ENCODE data around the gene RASGRP3. TPM values are rescaled to one million over a fixed set of nuclear protein-coding genes. Genes with fewer than 3 reads are reported as not detected.

The RASGRP3 gene
- total and polyA plus RNA-seq, 9 of the 15 experiments (the other 6 are each of a cell fraction or from before 2014, with no cell fraction given) = 0.18 to 1.7 (median 1.2) TPM

- TF ChIP-seq MTA1 (IDR thresholded peaks at IDR 0.05; ENCODE audit: borderline replicate concordance) (0 out of 2 replicates have a peak, but pooled peaks have one; percentile 47), ZZZ3 (IDR thresholded peaks at IDR 0.05) (no peak), CXXC5 (CRISPR knock-in tag; IDR thresholded peaks at IDR 0.05) (peak; percentile 42), CREB1 (IDR thresholded peaks at IDR 0.05) (peak; percentile 81), CREB1 (CRISPR knock-in tag; IDR thresholded peaks at IDR 0.05) (peak; percentile 64), NR2C1 (IDR thresholded peaks at IDR 0.05) (no peak), NR2C1 (tag; IDR thresholded peaks at IDR 0.05) (no peak), ZNF175 (CRISPR knock-in tag; IDR thresholded peaks at IDR 0.05; ENCODE audit: low read depth) (no peak; the same call in 1 of the 2 replicates), TAF15 (IDR thresholded peaks at IDR 0.05; ENCODE audit: low read depth, low read length) (no peak), POLR2H (tag; IDR thresholded peaks at IDR 0.05; ENCODE audit: low read depth) (peak; percentile 89), SMAD4 (CRISPR knock-in tag; conservative IDR thresholded peaks at IDR 0.05) (peak; percentile 37; the same call in 1 of the 2 replicates), EP300 (IDR thresholded peaks at IDR 0.05; ENCODE audit: low read length) (peak; percentile 86), JUN (IDR thresholded peaks at IDR 0.05; ENCODE audit: borderline replicate concordance, low read depth, low read length) (peak; percentile 67), JUN (CRISPR knock-in tag; IDR thresholded peaks at IDR 0.05; ENCODE audit: borderline replicate concordance) (no peak; the same call in 1 of the 2 replicates), SP1 (CRISPR knock-in tag; IDR thresholded peaks at IDR 0.05) (no peak), NR2C2 (CRISPR knock-in tag; IDR thresholded peaks at IDR 0.05) (no peak), NR2C2 (tag; IDR thresholded peaks at IDR 0.05) (peak; percentile 68; the same call in 1 of the 2 replicates), ZNF431 (CRISPR knock-in tag; IDR thresholded peaks at IDR 0.05) (no peak), MTA3 (IDR thresholded peaks at IDR 0.05; ENCODE audit: borderline replicate concordance) (peak; percentile 51; the same call in 1 of the 2 replicates), FOXJ2 (tag; IDR thresholded peaks at IDR 0.05) (no peak), NCOR1 (IDR thresholded peaks at IDR 0.05) (no peak), TCF7L2 (IDR thresholded peaks at IDR 0.05; ENCODE audit: low read depth, low read length) (no peak), BCOR (IDR thresholded peaks at IDR 0.05) (no peak), FOXK2 (conservative IDR thresholded peaks at IDR 0.05 in 1 of 2, IDR thresholded peaks at IDR 0.05 in 1 of 2; ENCODE audit: low read depth in 2 of 2) (peak in 1 of 2 experiments; percentile 37; a peak in 1 of 4 replicates), ZBTB7A (IDR thresholded peaks at IDR 0.05; ENCODE audit: borderline replicate concordance, control insufficient read depth, low read depth, low read length) (peak; percentile 57; the same call in 1 of the 2 replicates), TCF3 (CRISPR knock-in tag; IDR thresholded peaks at IDR 0.05) (peak; percentile 64), ZNF589 (CRISPR knock-in tag; IDR thresholded peaks at IDR 0.05; ENCODE audit: low read depth) (peak; percentile 90; the same call in 1 of the 2 replicates), ZNF644 (tag; IDR thresholded peaks at IDR 0.05; ENCODE audit: low read depth) (0 out of 2 replicates have a peak, but pooled peaks have one; percentile 24), NR1H2 (CRISPR knock-in tag; IDR thresholded peaks at IDR 0.05) (no peak), ZEB2 (IDR thresholded peaks at IDR 0.05) (peak; percentile 54)
- TF ChIP-seq, protein P1, sequence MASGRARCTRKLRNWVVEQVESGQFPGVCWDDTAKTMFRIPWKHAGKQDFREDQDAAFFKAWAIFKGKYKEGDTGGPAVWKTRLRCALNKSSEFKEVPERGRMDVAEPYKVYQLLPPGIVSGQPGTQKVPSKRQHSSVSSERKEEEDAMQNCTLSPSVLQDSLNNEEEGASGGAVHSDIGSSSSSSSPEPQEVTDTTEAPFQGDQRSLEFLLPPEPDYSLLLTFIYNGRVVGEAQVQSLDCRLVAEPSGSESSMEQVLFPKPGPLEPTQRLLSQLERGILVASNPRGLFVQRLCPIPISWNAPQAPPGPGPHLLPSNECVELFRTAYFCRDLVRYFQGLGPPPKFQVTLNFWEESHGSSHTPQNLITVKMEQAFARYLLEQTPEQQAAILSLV (tag; IDR thresholded peaks at IDR 0.05) = no peak
Observed at GRCh38 chr2:33477473-33478468, 1.3 kb downstream of the RASGRP3 start (continued).

Data from K562 (cell line).